GM23248 (cell line): ENCODE data around the gene SMIM44.

Experiments
- EZH2 ChIP-seq: fragments of 200-600 bp; sonication (generic); IDR thresholded peaks from 2 replicates; pipeline ENCODE4 v1.6.1; 2018; ENCODE audit warnings: antibody characterized with exemption, mild to moderate bottlenecking; ENCODE audit not compliant: insufficient read depth, poor library complexity, severe bottlenecking
- EZH2phosphoT487 ChIP-seq: fragments of 200-600 bp; sonication (generic); IDR thresholded peaks from 2 replicates; pipeline ENCODE4 v1.6.1; 2018; ENCODE audit warnings: antibody characterized with exemption, moderate library complexity, mild to moderate bottlenecking, low read depth; ENCODE audit not compliant: insufficient read depth

- TF ChIP-seq EZH2phosphoT487: no peak
- TF ChIP-seq EZH2: no peak
These were observed 27.5 kb upstream of the SMIM44 start for GRCh38 chr19:3510727-3511126.
